Activated naive CD4-positive, alpha-beta T cell treated with anti-CD3 and anti-CD28 coated beads for 36 hours (primary cell): Measurements from ENCODE around the gene DGKG. TPM values are rescaled to one million over a fixed set of nuclear protein-coding genes. Genes with fewer than 3 reads are reported as not detected.
A peak's percentile ranks its signal among the peaks of the same experiment; 100 is the strongest.

Source experiments
- CTCF ChIA-PET: fragments of 350-600 bp; sonication (Branson Sonifier 250); formaldehyde crosslinking; loops from one replicate; lab custom pipeline; 2021; ENCODE audit warnings: antibody characterized with exemption; lab: Charles Lee
- DNase-seq: peaks from one replicate; pipeline ENCODE4 v3.0.0-alpha.2; 2020
- H3K27ac Mint-ChIP-seq: one replicate; pipeline ENCODE4 v1.8.0; 2021; ENCODE audit warnings: mild to moderate bottlenecking, mixed read lengths
- H3K27me3 Mint-ChIP-seq: one replicate; pipeline ENCODE4 v1.8.0; 2021; ENCODE audit warnings: low read depth, mixed read lengths
- H3K36me3 Mint-ChIP-seq: one replicate; pipeline ENCODE4 v1.8.0; 2021; ENCODE audit warnings: low read depth, mixed read lengths
- H3K4me1 Mint-ChIP-seq: one replicate; pipeline ENCODE4 v1.8.0; 2021; ENCODE audit warnings: low read depth, mixed read lengths
- H3K4me3 Mint-ChIP-seq: one replicate; pipeline ENCODE4 v1.8.0; 2021; ENCODE audit warnings: mild to moderate bottlenecking, moderate library complexity, mixed read lengths
- H3K9me3 Mint-ChIP-seq: one replicate; pipeline ENCODE4 v1.8.0; 2021; ENCODE audit warnings: mixed read lengths
- intact Hi-C: fragments of 100-400 bp; cut with micrococcal nuclease; formaldehyde crosslinking; loops from one replicate; pipeline ENCODE4 v1.15.1; 2023
- total RNA-seq, 2 experiments: library from RNA; stranded (reverse); gene quantifications; one replicate each; pipeline ENCODE4 v1.2.3, GENCODE V29; 2021

The DGKG gene
- total RNA-seq, 2 experiments from 2014 or later = 0.25 to 0.98 TPM

DNA sequence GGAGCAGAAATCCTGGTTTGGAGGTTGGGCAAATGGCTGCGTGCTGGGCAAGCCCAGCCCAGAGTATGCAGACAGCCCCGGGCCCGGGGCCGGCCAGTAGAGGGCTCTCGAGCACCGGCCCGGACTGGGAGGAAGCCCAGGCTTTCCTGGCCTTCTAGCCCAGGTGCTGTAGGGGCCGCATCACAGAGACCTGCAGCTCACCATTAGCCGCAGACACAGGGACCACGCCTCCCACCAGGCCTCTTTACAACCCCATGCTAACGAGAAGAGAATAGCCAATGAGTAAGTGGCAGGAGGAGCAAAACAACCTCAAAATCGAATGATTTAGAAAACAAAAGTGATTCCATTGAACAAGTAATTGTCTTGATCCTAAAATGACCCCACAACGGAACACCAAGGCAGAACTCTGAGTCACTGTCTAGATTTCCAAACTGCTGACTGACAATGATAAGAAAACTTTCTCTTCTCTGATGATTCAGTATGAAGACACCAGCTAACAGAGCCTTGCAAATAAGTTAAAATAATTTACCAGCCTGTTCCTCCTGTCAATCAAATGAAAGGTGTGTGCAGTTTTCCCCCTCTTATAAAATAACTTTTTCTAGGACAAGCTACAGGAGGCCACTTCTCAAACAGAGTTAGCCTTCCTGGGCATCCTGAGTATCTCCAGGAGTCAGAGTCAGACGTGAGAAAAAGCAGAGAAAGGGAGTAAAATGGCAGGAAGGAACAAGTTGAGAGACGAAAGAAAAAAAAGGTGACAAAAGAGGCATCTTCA, 102.2 kb downstream of the DGKG start:
- Mint-ChIP-seq H3K9me3 (peaks cover 4% of the 10 kb centered on the region), H3K4me3 (peak overlapping the region; percentile 51), H3K4me1 (peaks cover 30% of the 10 kb centered on the region), H3K27ac (peak overlapping the region; percentile 37), H3K36me3 (no peaks in the 10 kb centered on the region), H3K27me3 (peaks cover 2% of the 10 kb centered on the region)
- DNase-seq = peak; percentile 78
- intact Hi-C loops = loop anchor here (1.0 to 5.0 kb wide), 10 partner anchors 153 to 563 kb away; partner anchors contain the start of gene TBCCD1
- CTCF ChIA-PET = interaction anchor here (0.5 to 5.0 kb wide), 19 partner anchors 12 to 357 kb away, joined by 3 to 96 read pairs (median 3); no protein-coding TSS in a partner anchor

- DNase-seq = no peak
- H3K9me3 Mint-ChIP-seq = peaks cover 4% of the 10 kb centered on the region
- H3K4me3 Mint-ChIP-seq = no peak overlapping the region
- H3K4me1 Mint-ChIP-seq = peaks cover 38% of the 10 kb centered on the region
- no peaks in the 10 kb centered on the region for H3K36me3 Mint-ChIP-seq
- CTCF ChIA-PET = interaction anchor here (0.8 to 5.0 kb wide), 14 partner anchors 12 to 358 kb away, joined by 3 to 96 read pairs (median 3); no protein-coding TSS in a partner anchor
- H3K27ac Mint-ChIP-seq = no peak overlapping the region
- intact Hi-C loops = loop anchor here (1.0 to 5.0 kb wide), 8 partner anchors 153 to 563 kb away; partner anchors contain the start of gene TBCCD1
- H3K27me3 Mint-ChIP-seq = peaks cover 2% of the 10 kb centered on the region
Measured at GRCh38 chr3:186258968-186259367, 103.1 kb downstream of the DGKG start.

DNA sequence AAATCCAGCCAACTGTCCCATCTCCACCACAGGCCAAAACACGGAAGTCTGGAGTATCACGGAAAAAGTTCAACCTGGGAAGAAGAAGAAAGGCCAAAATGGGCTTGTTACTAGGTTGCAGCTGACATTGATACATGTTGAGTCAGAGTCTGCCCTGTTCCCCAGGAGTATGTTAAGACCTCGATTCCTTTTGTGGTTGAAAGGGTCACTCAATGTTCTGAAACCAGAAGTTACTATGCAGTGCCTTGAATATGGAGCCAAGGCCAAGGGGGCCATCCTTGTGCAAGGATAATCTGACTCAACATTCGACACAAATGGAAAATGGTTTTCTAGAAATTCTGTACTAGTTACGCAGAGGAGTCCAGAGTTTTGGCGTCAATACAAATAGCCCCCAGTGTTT, 104.2 kb downstream of the DGKG start:
- Mint-ChIP-seq H3K9me3 (peaks cover 4% of the 10 kb centered on the region), H3K36me3 (no peaks in the 10 kb centered on the region), H3K4me3 (no peak overlapping the region), H3K4me1 (peaks cover 41% of the 10 kb centered on the region), H3K27ac (no peak overlapping the region), H3K27me3 (peaks cover 2% of the 10 kb centered on the region)
- intact Hi-C loops = loop anchor here (5.0 kb wide), 3 partner anchors 229 to 564 kb away; no protein-coding TSS in a partner anchor
- DNase-seq = no peak
- CTCF ChIA-PET = interaction anchor here (5.0 kb wide), 1 partner anchor 283 kb away, joined by 96 read pairs; no protein-coding TSS in a partner anchor

- no peaks in the 10 kb centered on the region for H3K36me3 Mint-ChIP-seq
- DNase-seq = peak; percentile 54
- H3K4me3 Mint-ChIP-seq = no peak overlapping the region
- intact Hi-C loops = loop anchor here (5.0 kb wide), 3 partner anchors 231 to 566 kb away; no protein-coding TSS in a partner anchor
- no peaks in the 10 kb centered on the region for H3K27me3 Mint-ChIP-seq
- H3K4me1 Mint-ChIP-seq = peaks cover 40% of the 10 kb centered on the region
- H3K9me3 Mint-ChIP-seq = peaks cover 4% of the 10 kb centered on the region
- CTCF ChIA-PET = interaction anchor here (0.9 to 4.5 kb wide), 6 partner anchors 37 to 313 kb away, joined by 3 to 16 read pairs (median 6); no protein-coding TSS in a partner anchor
- H3K27ac Mint-ChIP-seq = no peak overlapping the region
Measured at GRCh38 chr3:186255703-186256331, 106.2 kb downstream of the DGKG start.

- CTCF ChIA-PET = interaction anchor here (0.6 to 4.5 kb wide), 8 partner anchors 13 to 334 kb away, joined by 3 to 16 read pairs (median 6); no protein-coding TSS in a partner anchor
- H3K27me3 Mint-ChIP-seq = peaks cover 1% of the 10 kb centered on the region
- H3K9me3 Mint-ChIP-seq = no peaks in the 10 kb centered on the region
- peaks cover 31% of the 10 kb centered on the region for H3K4me1 Mint-ChIP-seq
- H3K4me3 Mint-ChIP-seq = no peak overlapping the region
- H3K27ac Mint-ChIP-seq = peak overlapping the region; percentile 57
- DNase-seq = peak; percentile 83
- intact Hi-C loops = loop anchor here (5.0 kb wide), 3 partner anchors 232 to 567 kb away; no protein-coding TSS in a partner anchor
- no peaks in the 10 kb centered on the region for H3K36me3 Mint-ChIP-seq
Measured at GRCh38 chr3:186254676-186255650, 107.1 kb downstream of the DGKG start.

GRCh38 chr3:186251948-186252619, 110.0 kb downstream of the DGKG start:
- Mint-ChIP-seq H3K36me3 (no peaks in the 10 kb centered on the region), H3K27ac (no peak overlapping the region), H3K9me3 (no peaks in the 10 kb centered on the region), H3K27me3 (peaks cover 2% of the 10 kb centered on the region), H3K4me1 (peaks cover 32% of the 10 kb centered on the region), H3K4me3 (no peak overlapping the region)
- intact Hi-C loops = no loop called here
- DNase-seq = no peak
- CTCF ChIA-PET = interaction anchor here (1.4 to 4.5 kb wide), 3 partner anchors 10 to 288 kb away, joined by 4 to 16 read pairs (median 9); no protein-coding TSS in a partner anchor

DNA sequence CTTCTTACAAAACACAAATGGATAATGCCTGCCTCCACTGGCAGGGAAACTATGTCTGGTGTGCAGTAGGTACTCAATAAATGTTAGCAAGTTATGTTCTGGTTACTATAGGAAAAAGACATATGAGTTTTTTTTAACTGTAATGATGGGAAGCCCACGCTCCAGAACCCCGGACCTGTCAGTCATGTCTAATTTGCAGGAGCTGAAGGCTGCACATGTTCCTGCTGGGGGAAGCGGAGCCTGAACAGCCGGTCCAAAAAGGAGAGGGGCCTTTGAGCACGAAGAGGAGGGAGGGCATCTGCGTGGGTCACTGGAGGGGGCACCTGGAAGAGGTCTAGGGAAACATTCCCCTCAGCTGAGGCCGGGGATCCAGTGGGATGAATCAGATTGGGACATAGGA, 113.2 kb downstream of the DGKG start:
- no peaks in the 10 kb centered on the region for H3K36me3 Mint-ChIP-seq
- no peak overlapping the region for H3K4me3 Mint-ChIP-seq
- DNase-seq = no peak
- CTCF ChIA-PET = interaction anchor here (1.4 to 1.5 kb wide), 2 partner anchors 305 to 366 kb away, joined by 3 to 4 read pairs; no protein-coding TSS in a partner anchor
- peaks cover 12% of the 10 kb centered on the region for H3K4me1 Mint-ChIP-seq
- no peak overlapping the region for H3K27ac Mint-ChIP-seq
- H3K27me3 Mint-ChIP-seq = peaks cover 5% of the 10 kb centered on the region
- H3K9me3 Mint-ChIP-seq = no peaks in the 10 kb centered on the region
- intact Hi-C loops = no loop called here

DNA sequence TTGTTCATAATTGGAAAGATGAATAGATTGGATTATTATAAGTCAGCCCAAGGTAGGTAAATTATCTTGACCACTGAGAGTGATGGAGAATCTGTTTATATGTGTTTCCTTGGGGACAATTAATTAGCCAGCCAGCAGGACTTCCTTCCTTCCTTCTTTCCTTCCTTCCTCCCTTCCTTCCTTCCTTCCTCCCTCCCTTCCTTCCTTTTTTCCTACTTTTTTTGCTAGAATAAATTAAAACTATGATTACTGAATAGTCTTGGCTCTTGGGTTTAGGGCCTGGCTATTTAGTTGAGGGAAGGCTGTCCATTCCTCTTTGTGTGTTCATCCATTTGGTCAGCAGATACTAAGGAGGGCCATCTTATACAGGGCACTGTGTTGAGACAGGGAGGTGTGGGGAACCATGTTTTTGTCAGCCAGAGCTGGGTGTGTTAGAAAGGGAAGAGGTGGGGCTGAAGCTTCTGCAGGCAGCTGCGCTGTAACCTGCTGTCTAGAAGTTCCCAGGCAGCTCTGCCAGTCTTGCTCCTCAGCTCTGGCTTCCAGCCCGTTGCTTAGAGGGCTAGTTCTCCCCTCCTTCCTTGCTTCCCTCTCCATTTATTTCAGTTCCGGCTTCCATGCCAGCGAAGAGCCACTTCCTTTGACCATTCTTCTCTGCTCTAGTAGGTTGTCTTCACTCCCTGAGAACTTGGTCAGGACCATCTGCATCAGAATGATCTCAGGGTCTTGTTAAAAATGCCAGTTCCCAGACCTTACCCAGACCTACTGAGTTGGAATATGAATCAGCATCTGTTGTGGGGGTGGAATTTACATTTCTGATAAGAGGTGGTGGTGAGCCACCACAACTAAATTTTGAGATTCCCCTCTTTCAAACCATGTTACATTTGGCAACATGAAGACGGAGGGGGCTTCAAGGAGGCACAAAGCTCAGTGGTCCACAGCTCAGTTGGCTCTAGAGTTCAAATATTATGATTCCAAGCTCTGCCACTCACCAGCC, 113.9 kb downstream of the DGKG start:
- Mint-ChIP-seq H3K9me3 (no peaks in the 10 kb centered on the region), H3K27me3 (peaks cover 9% of the 10 kb centered on the region), H3K4me3 (no peak overlapping the region), H3K36me3 (no peaks in the 10 kb centered on the region), H3K4me1 (peaks cover 10% of the 10 kb centered on the region), H3K27ac (no peak overlapping the region)
- DNase-seq = no peak
- intact Hi-C loops = no loop called here
- CTCF ChIA-PET = interaction anchor here (1.1 to 1.5 kb wide), 3 partner anchors 11 to 367 kb away, joined by 3 to 4 read pairs (median 3); no protein-coding TSS in a partner anchor

- H3K27me3 Mint-ChIP-seq = peaks cover 9% of the 10 kb centered on the region
- no peak overlapping the region for H3K4me3 Mint-ChIP-seq
- H3K36me3 Mint-ChIP-seq = no peaks in the 10 kb centered on the region
- no peak for DNase-seq
- H3K4me1 Mint-ChIP-seq = peaks cover 17% of the 10 kb centered on the region
- CTCF ChIA-PET = interaction anchor here (0.7 to 1.5 kb wide), 3 partner anchors 12 to 294 kb away, joined by 3 to 4 read pairs (median 3); no protein-coding TSS in a partner anchor
- H3K9me3 Mint-ChIP-seq = no peaks in the 10 kb centered on the region
- H3K27ac Mint-ChIP-seq = no peak overlapping the region
- intact Hi-C loops = no loop called here
Measured at GRCh38 chr3:186246941-186247340, 115.1 kb downstream of the DGKG start.

DNA sequence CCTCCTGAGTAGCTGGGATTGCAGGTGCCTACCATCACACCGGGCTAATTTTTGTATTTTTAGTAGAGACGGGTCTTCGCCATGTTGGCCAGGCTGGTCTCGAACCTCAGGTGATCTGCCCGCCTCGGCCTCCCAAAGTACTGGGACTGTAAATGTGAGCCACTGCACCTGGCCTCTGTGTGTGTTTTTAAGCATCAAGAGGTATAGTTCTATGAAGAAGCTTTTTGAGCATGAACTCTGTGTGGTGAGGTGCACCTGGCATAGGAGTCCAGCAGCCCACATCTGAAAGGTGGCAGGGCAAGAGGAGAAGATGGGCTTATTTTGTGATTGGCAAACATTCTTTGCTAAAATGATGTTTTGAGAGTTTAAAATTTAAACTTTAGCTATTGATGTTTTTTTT, 118.0 kb downstream of the DGKG start:
- H3K36me3 Mint-ChIP-seq = no peaks in the 10 kb centered on the region
- no peak overlapping the region for H3K27ac Mint-ChIP-seq
- intact Hi-C loops = loop anchor here (5.0 kb wide), 2 partner anchors 177 to 373 kb away; no protein-coding TSS in a partner anchor
- H3K27me3 Mint-ChIP-seq = peaks cover 7% of the 10 kb centered on the region
- peaks cover 17% of the 10 kb centered on the region for H3K4me1 Mint-ChIP-seq
- CTCF ChIA-PET = interaction anchor here (1.3 to 2.6 kb wide), 2 partner anchors 15 to 296 kb away, joined by 3 to 19 read pairs; no protein-coding TSS in a partner anchor
- no peak overlapping the region for H3K4me3 Mint-ChIP-seq
- no peak for DNase-seq
- H3K9me3 Mint-ChIP-seq = no peaks in the 10 kb centered on the region
